GM21717 (cell line): ENCODE data around the gene VTI1B.
"Not testable (repeated sequence)": the region's sequence is repeated elsewhere in the genome, so short reads cannot be mapped to it uniquely, and the experiment has no call there.

Source experiments
- ATAC-seq: cut with Tn5 transposase; IDR thresholded peaks from one replicate; pipeline ENCODE4 v1.9.1; 2021; ENCODE audit warnings: mild to moderate bottlenecking, moderate library complexity; ENCODE audit not compliant: unreplicated experiment

The VTI1B gene

GRCh38 chr14:67633451-67634147 is 40.8 kb downstream of the VTI1B start:
- no peak for ATAC-seq

GRCh38 chr14:67630938-67631337 is 43.5 kb downstream of the VTI1B start:
- no peak for ATAC-seq

- no peak for ATAC-seq
These were observed 44.2 kb downstream of the VTI1B start for GRCh38 chr14:67630186-67630585.

- ATAC-seq, result no peak
These were observed 46.9 kb downstream of the VTI1B start for GRCh38 chr14:67627519-67627918.

GRCh38 chr14:67626131-67626530 is 48.3 kb downstream of the VTI1B start:
- not testable (repeated sequence) for ATAC-seq

- ATAC-seq, result no peak
These were observed 51.3 kb downstream of the VTI1B start for GRCh38 chr14:67623114-67623513.

GRCh38 chr14:67622675-67623074 is 51.8 kb downstream of the VTI1B start:
- ATAC-seq, result no peak

- ATAC-seq, result no peak
These were observed 54.1 kb downstream of the VTI1B start for GRCh38 chr14:67620217-67620785.

GRCh38 chr14:67619446-67620216 is 54.8 kb downstream of the VTI1B start, which contains the start of gene ARG2:
ARG2 (plus strand) TSS chr14:67619920; CDS start chr14:67619978, 58 bp downstream.
- peak; percentile 92 for ATAC-seq

GRCh38 chr14:67618617-67619063 is 55.8 kb downstream of the VTI1B start:
- no peak for ATAC-seq

- no peak for ATAC-seq
These were observed 63.9 kb downstream of the VTI1B start for GRCh38 chr14:67610491-67610890.

GRCh38 chr14:67609642-67610310 is 64.7 kb downstream of the VTI1B start:
- no peak for ATAC-seq

GRCh38 chr14:67607646-67608045 is 66.8 kb downstream of the VTI1B start:
- no peak for ATAC-seq

GRCh38 chr14:67602995-67603545 is 71.4 kb downstream of the VTI1B start:
- ATAC-seq, result peak; percentile 59

- no peak for ATAC-seq
These were observed 72.4 kb downstream of the VTI1B start for GRCh38 chr14:67602076-67602475.

GRCh38 chr14:67600562-67600974 is 73.9 kb downstream of the VTI1B start:
- not testable (repeated sequence) for ATAC-seq

- peak; percentile 86 for ATAC-seq
These were observed 74.5 kb downstream of the VTI1B start, which contains the start of gene PIGH for GRCh38 chr14:67599698-67600561. PIGH (minus strand) TSS chr14:67600268; CDS start chr14:67600203, 65 bp downstream.
